Peyer's patch (tissue), 4 donors: ENCODE data around the gene TMEM52. TPM values are rescaled to one million over a fixed set of nuclear protein-coding genes. Genes with fewer than 3 reads are reported as not detected.

Source experiments
- DNase-seq, 3 donors: peaks; one replicate each; pipeline ENCODE4 v3.0.0-alpha.2; 2017 to 2019
- H3K27ac ChIP-seq, 4 donors: fragments of 200-600 bp; sonication (generic); one replicate each; pipeline ENCODE4 v1.5.1; 2016 to 2019
- H3K27me3 ChIP-seq, 2 donors: fragments of 200-600 bp; sonication (generic); one replicate each; pipeline ENCODE4 v1.5.1; 2019
- H3K36me3 ChIP-seq, 3 donors: fragments of 200-600 bp; sonication (generic); one replicate each; pipeline ENCODE4 v1.5.1; 2016 to 2019
- H3K4me1 ChIP-seq, 4 donors: fragments of 200-600 bp; sonication (generic); one replicate each; pipeline ENCODE4 v1.5.1; 2016 to 2019
- H3K4me3 ChIP-seq, 4 donors: fragments of 200-600 bp; sonication (generic); 1 replicate in 3 of 4; 2 replicates in 1 of 4; pipeline ENCODE4 v1.5.1; 2016 to 2019; ENCODE audit warnings: mild to moderate bottlenecking in 1 of 4
- H3K9me3 ChIP-seq, 4 donors: fragments of 200-600 bp; sonication (generic); one replicate each; pipeline ENCODE4 v1.5.1; 2016 to 2019; ENCODE audit warnings: mild to moderate bottlenecking in 1 of 4
- POLR2A ChIP-seq, 2 donors: fragments of 450-650 bp; IDR thresholded peaks; one replicate each; pipeline ENCODE4 v1.5.1; 2017; ENCODE audit warnings: antibody characterized with exemption in 2 of 2, mild to moderate bottlenecking in 2 of 2, moderate library complexity in 2 of 2
- total RNA-seq, 4 donors: library from RNA; depleted of rRNA; stranded (reverse); fragments of >200 nt; gene quantifications; one replicate each; pipeline ENCODE4 v1.1.0, GENCODE V29; 2016
- TF ChIP-seq, protein P1 (sequence below), 6 experiments: fragments of 450-650 bp in 4 of 6; fragments of 200-600 bp in 2 of 6; sonication (generic) in 1 of 6; IDR thresholded peaks; one replicate each; pipeline ENCODE4 v1.5.1; 2017 to 2019; ENCODE audit warnings: antibody characterized with exemption in 6 of 6, mild to moderate bottlenecking in 3 of 6, moderate library complexity in 1 of 6

Gene TMEM52
- total RNA-seq, 4 donors from 2014 or later = 2.2 to 11.6 (median 6.4) TPM

DNA sequence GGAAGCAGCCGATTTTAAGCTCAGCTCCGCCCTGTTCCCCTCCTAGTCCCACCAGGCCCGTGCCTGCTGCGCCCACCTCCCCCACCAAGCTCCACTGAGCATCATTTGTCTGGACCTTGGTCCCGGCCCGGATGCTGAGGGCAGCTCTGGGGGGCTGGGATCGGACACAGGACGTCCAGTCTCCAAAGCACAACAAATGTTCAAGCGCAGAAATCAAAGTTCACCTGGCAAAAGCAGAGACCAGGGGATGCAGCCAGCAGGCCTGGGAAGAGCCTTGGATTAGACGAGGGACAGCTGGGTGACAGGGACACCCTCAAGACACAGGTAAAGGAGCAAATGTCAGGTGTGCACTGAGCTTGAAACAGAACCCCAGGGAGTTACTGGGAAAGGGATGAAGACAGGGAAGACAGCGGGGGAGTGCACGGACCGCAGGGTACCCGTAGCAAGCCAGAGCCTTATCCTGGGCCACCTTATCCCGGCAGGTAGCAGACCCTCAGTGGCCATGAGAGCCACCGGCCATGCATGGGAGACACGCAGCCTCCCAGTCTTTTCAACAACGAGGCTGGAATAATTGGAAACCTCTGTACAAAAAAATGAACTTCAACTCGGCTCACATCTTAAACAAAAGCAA, 22.2 kb upstream of the TMEM52 start:
- H3K27ac ChIP-seq = no peak overlapping the region
- TF ChIP-seq, protein P1, sequence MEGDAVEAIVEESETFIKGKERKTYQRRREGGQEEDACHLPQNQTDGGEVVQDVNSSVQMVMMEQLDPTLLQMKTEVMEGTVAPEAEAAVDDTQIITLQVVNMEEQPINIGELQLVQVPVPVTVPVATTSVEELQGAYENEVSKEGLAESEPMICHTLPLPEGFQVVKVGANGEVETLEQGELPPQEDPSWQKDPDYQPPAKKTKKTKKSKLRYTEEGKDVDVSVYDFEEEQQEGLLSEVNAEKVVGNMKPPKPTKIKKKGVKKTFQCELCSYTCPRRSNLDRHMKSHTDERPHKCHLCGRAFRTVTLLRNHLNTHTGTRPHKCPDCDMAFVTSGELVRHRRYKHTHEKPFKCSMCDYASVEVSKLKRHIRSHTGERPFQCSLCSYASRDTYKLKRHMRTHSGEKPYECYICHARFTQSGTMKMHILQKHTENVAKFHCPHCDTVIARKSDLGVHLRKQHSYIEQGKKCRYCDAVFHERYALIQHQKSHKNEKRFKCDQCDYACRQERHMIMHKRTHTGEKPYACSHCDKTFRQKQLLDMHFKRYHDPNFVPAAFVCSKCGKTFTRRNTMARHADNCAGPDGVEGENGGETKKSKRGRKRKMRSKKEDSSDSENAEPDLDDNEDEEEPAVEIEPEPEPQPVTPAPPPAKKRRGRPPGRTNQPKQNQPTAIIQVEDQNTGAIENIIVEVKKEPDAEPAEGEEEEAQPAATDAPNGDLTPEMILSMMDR (IDR thresholded peaks at IDR 0.05) = no peak
- TF ChIP-seq POLR2A (IDR thresholded peaks at IDR 0.05) = no peak
- H3K36me3 ChIP-seq = no peaks in the 10 kb centered on the region
- H3K27me3 ChIP-seq = no peaks in the 10 kb centered on the region
- no peak overlapping the region for H3K4me3 ChIP-seq
- H3K4me1 ChIP-seq = peaks cover 0 to 18% (median 1%) of the 10 kb centered on the region in 4 donors
- H3K9me3 ChIP-seq = no peaks in the 10 kb centered on the region
- peak in 1 of 3 donors; percentile 34 for DNase-seq

DNA sequence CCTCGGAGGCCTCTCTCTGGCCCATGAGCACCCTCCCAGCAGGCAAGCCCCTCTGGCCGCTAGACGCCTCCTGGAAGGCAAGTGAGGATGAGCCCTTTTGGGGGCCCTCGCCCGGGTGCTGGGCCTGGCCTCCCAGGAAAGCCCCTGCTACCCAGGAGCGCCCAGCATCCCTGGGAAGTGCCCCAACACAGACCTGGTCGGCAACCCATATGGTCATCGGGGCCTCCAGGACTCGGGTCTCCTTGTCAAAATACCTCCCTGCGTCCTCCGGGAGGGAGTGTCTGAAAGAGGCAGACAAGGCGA, 21.0 kb upstream of the TMEM52 start:
- H3K36me3 ChIP-seq = no peaks in the 10 kb centered on the region
- H3K4me1 ChIP-seq = peaks cover 0 to 18% (median 1%) of the 10 kb centered on the region in 4 donors
- TF ChIP-seq, protein P1 (IDR thresholded peaks at IDR 0.05) = no peak
- TF ChIP-seq POLR2A (IDR thresholded peaks at IDR 0.05) = no peak
- H3K9me3 ChIP-seq = no peaks in the 10 kb centered on the region
- H3K27ac ChIP-seq = no peak overlapping the region
- DNase-seq = peak in 1 of 3 donors; percentile 31
- no peak overlapping the region for H3K4me3 ChIP-seq
- no peaks in the 10 kb centered on the region for H3K27me3 ChIP-seq

DNA sequence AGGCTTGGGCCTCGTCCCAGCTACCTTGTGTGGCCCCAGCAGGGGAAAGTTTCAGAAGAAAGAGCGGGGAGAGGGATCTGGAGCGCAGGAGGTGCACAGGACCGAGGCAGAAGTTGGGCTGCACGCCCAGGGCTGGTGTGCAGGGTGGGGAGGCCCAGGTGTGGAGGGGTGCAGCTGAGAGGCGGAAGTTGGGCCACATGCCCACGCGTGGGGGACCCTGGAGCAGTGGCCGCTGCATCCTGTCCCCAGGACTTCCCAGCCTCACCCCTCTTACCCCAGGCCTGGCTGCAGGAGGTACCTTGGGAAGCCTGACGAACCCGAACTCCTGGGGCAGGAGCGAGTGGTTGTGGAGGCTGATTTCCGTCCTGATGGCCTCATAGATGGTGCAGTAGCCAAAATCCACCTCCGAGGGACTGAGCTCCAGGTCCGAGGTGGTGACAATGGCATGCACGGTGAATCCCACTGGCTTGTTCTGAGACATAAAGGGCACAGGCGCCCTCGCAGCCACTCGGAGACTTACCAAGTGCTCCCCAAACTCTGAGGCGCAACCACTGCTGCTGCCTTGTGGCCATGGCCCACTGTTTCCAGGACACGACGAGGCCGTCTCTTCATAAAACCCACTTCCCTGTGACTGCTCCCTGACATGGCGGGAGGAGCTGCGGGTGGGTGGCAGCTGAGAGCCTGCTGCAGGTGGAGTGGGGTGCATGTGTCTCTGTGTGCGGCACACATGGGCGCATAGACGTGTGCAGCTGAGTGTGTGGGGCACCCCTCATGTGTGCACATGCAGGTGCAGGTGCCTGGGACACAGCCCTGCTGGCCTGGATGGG, 20.4 kb upstream of the TMEM52 start:
- H3K27me3 ChIP-seq = no peaks in the 10 kb centered on the region

DNA sequence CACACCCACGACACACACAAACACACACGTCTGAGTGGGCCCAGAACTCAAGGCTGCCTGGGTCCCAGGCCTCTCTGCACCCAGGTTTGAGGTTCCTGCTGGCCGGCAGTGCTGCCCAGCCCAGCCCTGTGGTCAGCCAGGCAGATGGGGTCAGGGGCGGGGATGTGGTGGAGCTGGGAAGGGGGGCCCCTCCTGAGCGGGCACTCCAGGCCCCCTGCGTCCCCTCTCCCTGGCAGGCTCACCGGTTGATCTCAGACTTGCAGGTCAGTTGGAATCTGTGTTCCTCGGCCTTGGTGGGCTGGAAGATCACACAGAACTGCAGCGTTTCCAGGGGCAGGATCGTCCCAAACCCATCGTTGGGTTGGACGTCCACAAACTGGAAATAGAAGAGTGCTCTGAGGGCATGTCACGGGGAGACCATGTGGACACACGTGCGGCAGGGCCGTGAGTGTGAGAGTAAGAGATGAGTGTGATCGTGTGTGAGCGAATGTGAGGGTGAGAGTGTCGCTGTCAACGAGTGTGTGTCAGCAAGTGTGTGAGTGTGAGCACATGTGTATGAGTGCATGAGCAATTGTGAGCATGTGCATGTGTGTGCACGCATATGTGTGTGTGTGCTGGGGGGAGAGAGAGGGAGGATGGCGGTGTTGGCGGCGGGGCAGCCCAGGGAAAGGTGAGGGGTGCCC, 19.7 kb upstream of the TMEM52 start:
- Histone ChIP-seq H3K9me3 (no peaks in the 10 kb centered on the region), H3K4me3 (no peak overlapping the region), H3K4me1 (peaks cover 0 to 12% (median 1%) of the 10 kb centered on the region in 4 donors), H3K36me3 (no peaks in the 10 kb centered on the region), H3K27me3 (no peaks in the 10 kb centered on the region), H3K27ac (no peak overlapping the region)
- no peak for TF ChIP-seq POLR2A (IDR thresholded peaks at IDR 0.05)
- TF ChIP-seq, protein P1 (IDR thresholded peaks at IDR 0.05) = no peak
- DNase-seq = peak in 1 of 3 donors; percentile 11

More for the DNA sequence above, 20.4 kb upstream of the TMEM52 start:
- no peak overlapping the region for H3K4me3 ChIP-seq
- no peaks in the 10 kb centered on the region for H3K36me3 ChIP-seq
- no peaks in the 10 kb centered on the region for H3K9me3 ChIP-seq
- peak in 1 of 3 donors; percentile 37 for DNase-seq
- peaks cover 0 to 18% (median 1%) of the 10 kb centered on the region in 4 donors for H3K4me1 ChIP-seq
- H3K27ac ChIP-seq = no peak overlapping the region
- no peak for TF ChIP-seq POLR2A (IDR thresholded peaks at IDR 0.05)
- TF ChIP-seq, protein P1 (IDR thresholded peaks at IDR 0.05) = no peak

DNA sequence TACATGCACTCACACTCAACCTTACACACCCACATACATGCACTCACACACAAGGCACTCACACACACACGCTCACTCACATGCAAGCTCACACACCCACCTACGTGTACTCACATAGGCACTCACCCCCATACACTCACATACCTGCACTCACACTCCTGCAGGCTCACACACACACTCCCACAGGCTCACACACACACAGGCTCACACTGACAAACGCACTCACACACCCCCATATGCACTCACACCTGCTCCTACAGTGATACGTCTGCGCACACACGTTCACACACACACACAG, 19.1 kb upstream of the TMEM52 start:
- no peaks in the 10 kb centered on the region for H3K27me3 ChIP-seq
- no peak overlapping the region for H3K27ac ChIP-seq
- peaks cover 0 to 7% (median 0%) of the 10 kb centered on the region in 4 donors for H3K4me1 ChIP-seq
- TF ChIP-seq POLR2A (IDR thresholded peaks at IDR 0.05) = no peak
- TF ChIP-seq, protein P1 (IDR thresholded peaks at IDR 0.05) = no peak
- H3K4me3 ChIP-seq = no peak overlapping the region
- H3K36me3 ChIP-seq = no peaks in the 10 kb centered on the region
- no peaks in the 10 kb centered on the region for H3K9me3 ChIP-seq
- no peak for DNase-seq
